Upper lobe of right lung (tissue), 1 donor: Measurements from ENCODE around the gene MYCN. TPM values are rescaled to one million over a fixed set of nuclear protein-coding genes. Genes with fewer than 3 reads are reported as not detected.
"Not testable (repeated sequence)": the region's sequence is repeated elsewhere in the genome, so short reads cannot be mapped to it uniquely, and the experiment has no call there.

Source experiments
- ATAC-seq: fragments of 200-7000 bp; cut with Tn5 transposase; one replicate; pipeline ENCODE4 v1.9.1; 2020; ENCODE audit warnings: mild to moderate bottlenecking, moderate library complexity
- DNase-seq: peaks from one replicate; pipeline ENCODE4 v3.0.0-alpha.2; 2020
- H3K27ac ChIP-seq: fragments of 200-600 bp; one replicate; pipeline ENCODE4 v1.8.0; 2022
- H3K27me3 ChIP-seq: fragments of 200-600 bp; one replicate; pipeline ENCODE4 v1.8.0; 2022; ENCODE audit warnings: mild to moderate bottlenecking
- H3K36me3 ChIP-seq: fragments of 200-600 bp; one replicate; pipeline ENCODE4 v1.8.0; 2022
- H3K4me1 ChIP-seq: fragments of 200-600 bp; one replicate; pipeline ENCODE4 v1.8.0; 2022
- H3K4me3 ChIP-seq: fragments of 200-600 bp; one replicate; pipeline ENCODE4 v1.8.0; 2022; ENCODE audit warnings: mild to moderate bottlenecking
- H3K9me3 ChIP-seq: fragments of 200-600 bp; one replicate; pipeline ENCODE4 v1.8.0; 2022
- CTCF ChIP-seq: fragments of 200-600 bp; IDR thresholded peaks from one replicate; pipeline ENCODE4 v1.8.0; 2022; ENCODE audit warnings: antibody characterized with exemption
- intact Hi-C: fragments of 100-400 bp; cut with DNase I; formaldehyde crosslinking; loops from one replicate; pipeline ENCODE4 v1.11.0; 2022
- total RNA-seq: library from RNA; stranded (reverse); fragmentation: NEBNext Ultra II Directional; extraction: Animal tissue kit (Norgen Biotek cat#: 25700); gene quantifications from one replicate; pipeline ENCODE4 v1.2.1, GENCODE V29; 2021
- donor health status: DM: no; HTN: yes; CAD: no; lungs with severe emphysema.

The MYCN gene
- total RNA-seq, 1 donor from 2014 or later = 0.49 TPM

GRCh38 chr2:15899327-15899612 is 41.1 kb upstream of the MYCN start:
- DNase-seq = no peak
- Histone ChIP-seq H3K9me3 (no peaks in the 10 kb centered on the region), H3K36me3 (no peaks in the 10 kb centered on the region), H3K4me3 (no peak overlapping the region), H3K27me3 (no peaks in the 10 kb centered on the region), H3K4me1 (no peaks in the 10 kb centered on the region), H3K27ac (no peak overlapping the region)
- intact Hi-C loops = no loop called here
- no peak for TF ChIP-seq CTCF
- ATAC-seq = no peak

- DNase-seq = no peak
- no peaks in the 10 kb centered on the region for H3K27me3 ChIP-seq
- no peak for ATAC-seq
- H3K36me3 ChIP-seq = no peaks in the 10 kb centered on the region
- intact Hi-C loops = no loop called here
- no peaks in the 10 kb centered on the region for H3K4me1 ChIP-seq
- H3K9me3 ChIP-seq = no peaks in the 10 kb centered on the region
- no peak for TF ChIP-seq CTCF
- H3K27ac ChIP-seq = no peak overlapping the region
- no peak overlapping the region for H3K4me3 ChIP-seq
These were observed 40.4 kb upstream of the MYCN start for GRCh38 chr2:15899751-15900493.

DNA sequence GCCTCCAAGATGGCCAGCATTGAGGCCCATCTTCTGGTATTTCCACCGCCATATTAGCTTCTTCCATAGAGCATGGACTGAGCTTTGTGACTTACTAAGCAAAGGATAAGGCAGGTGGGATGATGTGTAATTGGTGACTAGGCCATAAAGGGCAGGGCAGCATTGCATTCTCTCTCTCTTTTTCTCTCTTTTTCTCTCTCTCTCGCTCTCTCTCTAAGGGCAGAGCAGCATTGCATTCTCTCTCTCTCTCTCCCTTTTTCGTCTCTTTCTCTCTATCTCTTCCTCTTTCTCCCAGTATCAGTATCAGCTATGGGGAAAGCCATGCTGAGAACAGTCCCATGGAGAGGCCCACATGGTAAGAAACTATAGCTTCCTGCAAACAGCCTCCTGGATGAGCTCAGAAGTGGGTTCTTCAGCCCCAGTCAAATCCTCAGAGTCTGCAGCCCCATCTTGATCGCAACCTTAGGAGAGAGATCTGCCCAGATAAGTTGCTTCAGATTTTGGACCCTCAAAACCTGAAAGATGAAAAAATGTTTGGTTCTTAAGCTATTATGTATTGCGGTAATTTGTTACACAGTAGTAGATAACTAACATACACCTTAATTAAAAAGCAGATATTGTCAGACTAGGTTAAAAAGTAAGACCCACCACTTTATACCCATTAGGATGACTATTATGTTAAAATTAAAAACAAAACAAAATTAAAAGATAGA is 39.1 kb upstream of the MYCN start:
- no peaks in the 10 kb centered on the region for H3K4me1 ChIP-seq
- no peak overlapping the region for H3K4me3 ChIP-seq
- no peak overlapping the region for H3K27ac ChIP-seq
- no peaks in the 10 kb centered on the region for H3K27me3 ChIP-seq
- DNase-seq (no peak), ATAC-seq (no peak)
- intact Hi-C loops = no loop called here
- TF ChIP-seq CTCF = no peak
- H3K9me3 ChIP-seq = no peaks in the 10 kb centered on the region
- no peaks in the 10 kb centered on the region for H3K36me3 ChIP-seq

GRCh38 chr2:15901808-15902130 is 38.6 kb upstream of the MYCN start:
- H3K4me3 ChIP-seq = no peak overlapping the region

GRCh38 chr2:15903910-15904309 is 36.4 kb upstream of the MYCN start:
- H3K4me3 ChIP-seq, H3K27me3 ChIP-seq, H3K4me1 ChIP-seq, H3K27ac ChIP-seq, intact Hi-C loops, H3K9me3 ChIP-seq, ATAC-seq, DNase-seq, H3K36me3 ChIP-seq: not testable (repeated sequence)

More at GRCh38 chr2:15901808-15902130, 38.6 kb upstream of the MYCN start:
- Histone ChIP-seq H3K27ac (no peak overlapping the region), H3K4me1 (no peaks in the 10 kb centered on the region), H3K9me3 (no peaks in the 10 kb centered on the region), H3K36me3 (no peaks in the 10 kb centered on the region), H3K27me3 (no peaks in the 10 kb centered on the region)
- intact Hi-C loops = no loop called here
- ATAC-seq (no peak), DNase-seq (no peak)
- TF ChIP-seq CTCF = no peak

DNA sequence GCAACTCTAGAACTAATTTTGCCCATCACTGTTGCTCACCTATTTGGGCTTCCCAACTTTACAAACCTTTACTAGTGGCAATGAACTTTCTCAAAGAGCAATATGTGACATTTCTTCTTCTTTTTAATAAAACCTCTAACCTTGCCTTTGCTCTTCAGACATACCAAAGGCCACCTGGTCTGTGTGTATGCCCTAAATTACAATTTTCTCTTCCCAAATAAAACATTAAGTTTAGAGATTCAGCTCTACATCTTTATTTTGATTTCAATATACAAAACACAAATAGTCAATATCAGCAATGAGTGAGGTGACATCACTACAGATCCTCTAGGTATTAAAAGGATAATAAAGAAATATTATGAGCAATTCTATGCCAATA is 35.1 kb upstream of the MYCN start:
- Histone ChIP-seq H3K27me3 (no peaks in the 10 kb centered on the region), H3K4me1 (no peaks in the 10 kb centered on the region), H3K36me3 (no peaks in the 10 kb centered on the region), H3K27ac (no peak overlapping the region), H3K4me3 (no peak overlapping the region), H3K9me3 (no peaks in the 10 kb centered on the region)
- no peak for TF ChIP-seq CTCF
- intact Hi-C loops = no loop called here
- ATAC-seq = no peak
- no peak for DNase-seq
